ENCODE results near the gene APOA4. TPM values are rescaled to one million over a fixed set of nuclear protein-coding genes. Genes with fewer than 3 reads are reported as not detected.
A peak's percentile ranks its signal among the peaks of the same experiment; 100 is the strongest.

The APOA4 gene
- total and polyA plus RNA-seq, 2 of the 13 experiments (the other 11 are each of a cell fraction or from before 2014, with no cell fraction given) = 3.8 to 7.2 TPM

DNA sequence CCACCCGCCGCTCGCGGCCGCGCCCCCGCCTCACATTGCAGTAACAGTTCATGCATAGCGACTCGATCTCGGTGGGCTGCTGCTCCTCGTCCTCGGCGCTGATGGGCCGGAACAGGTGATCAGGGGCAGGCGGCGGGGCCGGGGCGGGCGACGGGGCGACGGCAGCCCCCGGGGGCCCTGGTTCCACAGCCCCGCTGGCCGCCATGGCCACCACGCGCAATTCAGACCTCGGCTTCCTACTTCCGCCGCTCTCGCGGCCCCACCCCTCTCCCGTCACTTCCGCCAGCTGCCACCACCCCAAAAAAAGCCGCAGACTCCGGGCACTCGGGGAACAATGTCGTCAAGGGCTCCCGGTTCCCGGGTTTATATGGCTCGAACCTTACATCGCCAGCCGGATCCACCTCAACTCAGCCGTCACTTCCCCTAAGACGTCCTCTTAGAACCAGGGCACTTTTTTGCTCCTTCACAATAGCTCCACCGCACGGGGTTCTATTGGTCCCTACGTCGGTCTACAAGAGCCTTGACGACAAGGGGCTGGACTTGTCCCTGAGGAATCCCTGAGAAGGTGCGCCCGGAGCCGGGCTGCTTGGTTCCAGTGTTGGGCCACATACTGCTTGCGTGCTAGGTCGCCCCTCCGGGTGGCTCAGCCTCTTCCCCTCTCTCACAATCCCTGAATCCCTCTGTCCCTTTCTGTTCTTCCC, 35.2 kb downstream of the APOA4 start, which contains the start of gene ZPR1 (continued):
- TF ChIP-seq FOXA3 (CRISPR knock-in tag; IDR thresholded peaks at IDR 0.05) (peak; percentile 41; the same call in 1 of the 2 replicates), ZNF235 (CRISPR knock-in tag; IDR thresholded peaks at IDR 0.05; ENCODE audit: borderline replicate concordance) (no peak), HDAC2 (CRISPR knock-in tag; IDR thresholded peaks at IDR 0.05) (peak; percentile 48; the same call in 1 of the 2 replicates), CREB1 (IDR thresholded peaks at IDR 0.05) (peak; percentile 59), CREB1 (CRISPR knock-in tag; IDR thresholded peaks at IDR 0.05) (peak; percentile 94), MEIS1 (CRISPR knock-in tag; IDR thresholded peaks at IDR 0.05; ENCODE audit: borderline replicate concordance) (0 out of 2 replicates have a peak, but pooled peaks have one; percentile 20), TAF1 (CRISPR knock-in tag; IDR thresholded peaks at IDR 0.05) (peak; percentile 61), ZNF83 (CRISPR knock-in tag; IDR thresholded peaks at IDR 0.05; ENCODE audit: borderline replicate concordance) (no peak), RXRA (CRISPR knock-in tag; IDR thresholded peaks at IDR 0.05) (peak; percentile 19; the same call in 1 of the 2 replicates), ZNF350 (CRISPR knock-in tag; IDR thresholded peaks at IDR 0.05; ENCODE audit: borderline replicate concordance, low read depth) (no peak), DMAP1 (CRISPR knock-in tag; IDR thresholded peaks at IDR 0.05) (0 out of 2 replicates have a peak, but pooled peaks have one; percentile 62), ZNF768 (CRISPR knock-in tag; IDR thresholded peaks at IDR 0.05) (peak; percentile 41; the same call in 1 of the 2 replicates), HNRNPK (IDR thresholded peaks at IDR 0.05; ENCODE audit: low read depth, low read length, poor library complexity, severe bottlenecking) (peak; percentile 64), ZNF101 (CRISPR knock-in tag; IDR thresholded peaks at IDR 0.05; ENCODE audit: borderline replicate concordance, low read depth) (no peak), YY1 (IDR thresholded peaks at IDR 0.05; ENCODE audit: insufficient read depth, insufficient replicate concordance, low read depth, low read length) (peak; percentile 92), TBP (CRISPR knock-in tag; IDR thresholded peaks at IDR 0.05) (no peak)
- TF ChIP-seq, protein P1, sequence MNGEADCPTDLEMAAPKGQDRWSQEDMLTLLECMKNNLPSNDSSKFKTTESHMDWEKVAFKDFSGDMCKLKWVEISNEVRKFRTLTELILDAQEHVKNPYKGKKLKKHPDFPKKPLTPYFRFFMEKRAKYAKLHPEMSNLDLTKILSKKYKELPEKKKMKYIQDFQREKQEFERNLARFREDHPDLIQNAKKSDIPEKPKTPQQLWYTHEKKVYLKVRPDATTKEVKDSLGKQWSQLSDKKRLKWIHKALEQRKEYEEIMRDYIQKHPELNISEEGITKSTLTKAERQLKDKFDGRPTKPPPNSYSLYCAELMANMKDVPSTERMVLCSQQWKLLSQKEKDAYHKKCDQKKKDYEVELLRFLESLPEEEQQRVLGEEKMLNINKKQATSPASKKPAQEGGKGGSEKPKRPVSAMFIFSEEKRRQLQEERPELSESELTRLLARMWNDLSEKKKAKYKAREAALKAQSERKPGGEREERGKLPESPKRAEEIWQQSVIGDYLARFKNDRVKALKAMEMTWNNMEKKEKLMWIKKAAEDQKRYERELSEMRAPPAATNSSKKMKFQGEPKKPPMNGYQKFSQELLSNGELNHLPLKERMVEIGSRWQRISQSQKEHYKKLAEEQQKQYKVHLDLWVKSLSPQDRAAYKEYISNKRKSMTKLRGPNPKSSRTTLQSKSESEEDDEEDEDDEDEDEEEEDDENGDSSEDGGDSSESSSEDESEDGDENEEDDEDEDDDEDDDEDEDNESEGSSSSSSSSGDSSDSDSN (CRISPR knock-in tag; IDR thresholded peaks at IDR 0.05) = no peak
- TF ChIP-seq, protein P2, sequence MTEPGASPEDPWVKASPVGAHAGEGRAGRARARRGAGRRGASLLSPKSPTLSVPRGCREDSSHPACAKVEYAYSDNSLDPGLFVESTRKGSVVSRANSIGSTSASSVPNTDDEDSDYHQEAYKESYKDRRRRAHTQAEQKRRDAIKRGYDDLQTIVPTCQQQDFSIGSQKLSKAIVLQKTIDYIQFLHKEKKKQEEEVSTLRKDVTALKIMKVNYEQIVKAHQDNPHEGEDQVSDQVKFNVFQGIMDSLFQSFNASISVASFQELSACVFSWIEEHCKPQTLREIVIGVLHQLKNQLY (CRISPR knock-in tag; IDR thresholded peaks at IDR 0.05) = 0 out of 2 replicates have a peak, but pooled peaks have one; percentile 14

All from HepG2 (cell line).